HG03139 (cell line): ENCODE measurements around the gene PSMB1.
A peak's percentile ranks its signal among the peaks of the same experiment; 100 is the strongest.
"Not testable (repeated sequence)": the region's sequence is repeated elsewhere in the genome, so short reads cannot be mapped to it uniquely, and the experiment has no call there.

Source experiments
- ATAC-seq: cut with Tn5 transposase; IDR thresholded peaks from one replicate; pipeline ENCODE4 v1.9.1; 2021; ENCODE audit not compliant: unreplicated experiment

PSMB1 gene

GRCh38 chr6:170536671-170537070 lies 16.4 kb downstream of the PSMB1 start:
- ATAC-seq, result no peak

GRCh38 chr6:170535004-170535403 lies 18.1 kb downstream of the PSMB1 start:
- ATAC-seq, result no peak

- no peak for ATAC-seq
Observed at GRCh38 chr6:170533792-170534191, 19.3 kb downstream of the PSMB1 start.

GRCh38 chr6:170532867-170533488 lies 20.1 kb downstream of the PSMB1 start:
- no peak for ATAC-seq

DNA sequence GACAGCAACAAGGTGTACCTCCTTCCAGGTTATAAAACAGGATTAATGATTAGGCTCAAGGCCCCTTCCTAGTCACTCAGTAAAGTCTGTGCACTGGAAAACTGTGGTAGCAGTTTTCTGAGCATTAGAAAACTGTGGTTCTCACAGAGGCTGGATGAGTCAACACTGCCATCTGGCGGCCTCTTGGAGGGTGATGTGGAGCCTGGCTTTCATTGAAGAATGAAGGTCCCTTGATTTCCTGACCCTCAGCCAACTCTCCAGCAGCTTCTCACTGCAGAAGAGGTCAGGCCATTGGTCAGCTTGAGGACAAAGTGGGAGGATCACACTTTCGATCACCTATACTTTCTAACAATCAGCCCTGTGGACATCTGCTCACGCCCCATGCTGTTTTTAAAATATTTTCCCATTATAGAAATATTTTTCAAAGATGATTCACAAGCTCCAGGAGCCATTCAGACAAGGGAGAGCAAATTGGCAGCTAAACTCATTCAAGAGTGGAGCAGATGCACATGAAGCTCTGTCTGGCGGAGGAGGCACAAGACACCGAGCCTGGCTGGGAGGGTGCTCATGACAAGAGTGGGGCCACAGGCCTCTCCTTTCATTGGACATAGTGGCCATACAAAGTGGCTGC lies 23.2 kb downstream of the PSMB1 start:
- ATAC-seq, result peak; percentile 61

DNA sequence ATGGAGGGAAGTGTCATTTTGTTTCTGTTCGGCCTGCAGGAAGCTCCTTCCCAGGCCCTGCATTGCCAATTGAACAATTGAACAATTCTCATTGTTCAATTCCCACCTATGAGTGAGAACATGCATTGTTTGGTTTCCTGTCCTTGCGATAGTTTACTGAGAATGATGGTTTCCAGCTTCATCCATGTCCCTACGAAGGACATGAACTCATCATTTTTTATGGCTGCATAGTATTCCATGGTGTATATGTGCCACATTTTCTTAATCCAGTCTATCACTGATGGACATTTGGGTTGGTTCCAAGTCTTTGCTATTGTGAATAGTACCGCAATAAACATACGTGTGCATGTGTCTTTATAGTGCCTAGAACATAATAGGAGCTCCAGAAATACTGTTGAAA lies 25.1 kb downstream of the PSMB1 start:
- not testable (repeated sequence) for ATAC-seq

DNA sequence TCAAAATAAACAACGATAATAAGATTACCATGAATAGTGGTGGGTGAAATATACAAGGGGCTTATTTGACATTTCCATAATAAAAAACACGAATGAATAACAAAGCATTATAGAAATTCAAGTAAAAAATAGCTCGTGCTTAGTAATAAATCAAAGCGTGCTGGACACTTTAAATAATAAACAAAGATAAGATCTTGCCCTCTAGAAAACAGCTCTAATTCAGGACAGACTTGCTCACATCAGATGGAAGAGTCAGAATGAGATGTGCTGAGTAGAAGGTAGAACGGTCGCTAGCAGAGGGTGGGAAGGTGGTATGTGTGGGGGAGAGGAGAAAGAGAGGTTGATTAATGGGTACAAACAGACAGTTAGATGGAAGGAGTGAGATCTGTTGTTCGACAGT lies 27.3 kb downstream of the PSMB1 start:
- no peak for ATAC-seq

DNA sequence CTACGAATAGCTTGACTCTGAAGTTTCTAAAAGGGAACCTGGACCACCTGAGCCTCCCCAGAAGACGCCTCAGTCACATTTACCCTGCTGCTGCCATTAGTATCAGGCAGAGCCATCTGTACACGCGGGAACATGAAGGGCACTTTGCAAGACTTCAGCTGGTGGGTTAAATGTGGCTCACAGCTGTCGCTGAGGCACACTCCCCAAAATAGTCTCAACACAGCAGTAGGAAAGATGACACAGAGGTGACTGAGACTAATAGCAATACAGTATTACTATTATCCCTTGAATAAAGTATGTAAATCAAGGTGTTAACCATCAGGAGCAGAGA lies 29.0 kb downstream of the PSMB1 start:
- ATAC-seq, result no peak

GRCh38 chr6:170523256-170524171 lies 29.6 kb downstream of the PSMB1 start:
- no peak for ATAC-seq

DNA sequence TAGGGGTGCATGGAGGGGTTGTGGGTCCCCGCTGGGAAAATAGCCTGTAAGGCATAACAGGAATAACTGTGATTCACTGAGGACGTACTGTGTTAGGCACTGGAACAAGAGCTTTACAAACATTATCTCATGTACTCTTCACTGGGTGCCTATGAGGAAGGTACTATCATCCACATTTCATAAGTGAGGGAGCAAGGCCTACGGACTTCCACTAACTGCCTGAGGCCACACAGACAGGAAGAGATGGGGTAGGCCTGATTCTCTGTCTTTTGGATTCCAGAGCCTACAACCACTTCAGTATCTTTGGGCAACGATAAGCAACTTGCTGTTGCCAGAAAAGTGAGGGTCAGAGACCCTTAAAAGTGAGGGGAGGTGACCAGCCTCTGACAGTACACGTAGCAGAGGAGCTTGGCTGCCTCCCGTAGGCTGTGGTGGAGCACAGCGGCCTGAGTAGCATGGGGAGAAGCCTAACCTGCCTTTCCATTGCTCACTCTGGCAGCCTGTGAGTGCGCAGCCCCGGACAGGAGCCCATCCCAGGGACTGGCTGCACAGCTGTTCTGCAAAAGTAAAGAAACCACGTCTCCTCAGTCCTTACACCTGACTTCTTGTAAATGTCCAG lies 30.4 kb downstream of the PSMB1 start:
- ATAC-seq, result no peak

GRCh38 chr6:170516783-170517616 lies 36.1 kb downstream of the PSMB1 start:
- peak; percentile 77 for ATAC-seq

DNA sequence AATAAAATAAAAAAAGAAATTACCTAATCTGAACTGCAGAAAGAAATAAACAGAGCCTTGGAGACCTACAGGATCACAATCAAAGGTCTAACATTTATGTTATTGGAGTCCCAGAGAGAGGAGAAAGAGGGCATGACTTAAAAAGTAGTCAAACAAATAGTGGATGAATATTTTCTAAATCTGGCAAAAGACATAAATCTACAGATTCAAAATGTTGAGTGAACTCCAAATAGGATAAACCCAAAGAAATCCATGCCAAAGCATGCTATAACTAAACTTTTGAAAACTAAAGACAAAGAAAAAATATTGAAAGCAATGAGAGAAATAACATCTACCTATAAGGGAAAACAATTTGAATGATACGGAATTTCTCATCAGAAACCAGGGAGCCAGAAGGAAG lies 38.2 kb downstream of the PSMB1 start:
- ATAC-seq, result no peak

GRCh38 chr6:170512249-170512648 lies 40.9 kb downstream of the PSMB1 start:
- ATAC-seq, result no peak

DNA sequence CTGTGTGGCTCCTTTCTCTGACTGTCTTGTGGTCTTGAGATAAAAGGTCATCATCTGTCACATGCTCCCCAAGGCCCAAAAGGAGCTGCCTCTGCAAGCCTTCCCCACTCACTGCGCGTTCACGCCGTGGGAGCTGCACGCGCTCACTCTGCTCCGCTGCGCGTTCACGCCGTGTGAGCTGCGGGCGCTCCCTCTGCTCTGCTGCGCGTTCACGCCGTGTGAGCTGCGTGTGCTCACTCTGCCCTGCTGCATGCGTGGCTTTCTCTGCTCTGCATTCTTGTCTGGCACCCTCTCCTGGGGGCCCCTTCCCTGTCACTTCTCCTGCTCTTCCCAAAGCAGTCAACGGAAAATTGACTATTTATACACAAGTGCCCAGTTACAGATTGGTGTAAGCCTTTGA lies 42.5 kb downstream of the PSMB1 start:
- ATAC-seq, result no peak

GRCh38 chr6:170509723-170510018 lies 43.4 kb downstream of the PSMB1 start:
- no peak for ATAC-seq

GRCh38 chr6:170508892-170509722 lies 44.0 kb downstream of the PSMB1 start:
- ATAC-seq, result not testable (repeated sequence)

GRCh38 chr6:170508275-170508674 lies 44.8 kb downstream of the PSMB1 start:
- not testable (repeated sequence) for ATAC-seq

- not testable (repeated sequence) for ATAC-seq
Observed at GRCh38 chr6:170507728-170508127, 45.4 kb downstream of the PSMB1 start.

GRCh38 chr6:170506446-170506845 lies 46.7 kb downstream of the PSMB1 start:
- no peak for ATAC-seq

DNA sequence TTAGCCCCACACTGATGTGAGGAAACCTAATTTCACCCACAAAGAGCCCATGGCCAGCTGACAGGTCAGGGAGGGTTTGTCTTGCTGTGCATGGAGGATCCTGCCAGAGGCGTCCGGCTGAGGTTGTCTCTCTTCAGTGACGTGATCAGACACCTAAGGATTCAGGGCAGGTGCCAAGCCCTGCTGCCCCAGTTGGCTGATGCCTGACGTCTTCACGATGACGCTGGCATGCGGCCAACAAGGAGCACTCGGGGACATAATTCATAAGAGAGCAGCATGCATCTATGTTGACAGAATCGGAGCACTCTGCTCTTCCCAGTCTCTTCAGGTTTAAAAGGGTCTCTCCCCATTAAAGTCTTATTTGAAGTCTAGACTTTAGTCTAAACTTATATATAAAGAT lies 47.8 kb downstream of the PSMB1 start:
- no peak for ATAC-seq
